ENCODE results near the gene ITSN1. TPM values are rescaled to one million over a fixed set of nuclear protein-coding genes. Genes with fewer than 3 reads are reported as not detected.
A peak's percentile ranks its signal among the peaks of the same experiment; 100 is the strongest.

The ITSN1 gene
- total and polyA plus RNA-seq, 12 donors: 20.0 to 60.5 (median 36.7) TPM

DNA sequence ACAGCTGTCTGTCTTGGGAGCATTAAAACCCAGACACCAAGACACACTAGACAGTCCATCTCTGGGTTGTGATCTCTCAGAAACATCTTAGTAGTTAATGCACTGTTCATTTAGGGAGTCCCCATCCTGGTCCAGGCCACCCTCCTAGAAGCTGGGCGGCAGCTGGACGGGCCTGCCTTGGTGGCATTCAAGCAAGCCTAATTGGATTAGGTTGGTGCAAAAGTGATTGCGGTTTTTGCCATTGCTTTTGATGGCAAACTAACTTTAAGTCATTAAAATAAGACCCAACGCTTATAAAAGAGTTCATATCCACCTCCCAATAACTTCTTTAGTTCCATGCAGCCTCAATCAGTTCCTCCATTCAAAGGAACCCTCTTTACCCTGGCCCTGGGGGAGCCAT is 251.6 kb downstream of the ITSN1 start:
- no peak overlapping the region for H3K4me3 ChIP-seq
- no peaks in the 10 kb centered on the region for H3K27me3 ChIP-seq
- no peak for DNase-seq
- TF ChIP-seq, protein P1, sequence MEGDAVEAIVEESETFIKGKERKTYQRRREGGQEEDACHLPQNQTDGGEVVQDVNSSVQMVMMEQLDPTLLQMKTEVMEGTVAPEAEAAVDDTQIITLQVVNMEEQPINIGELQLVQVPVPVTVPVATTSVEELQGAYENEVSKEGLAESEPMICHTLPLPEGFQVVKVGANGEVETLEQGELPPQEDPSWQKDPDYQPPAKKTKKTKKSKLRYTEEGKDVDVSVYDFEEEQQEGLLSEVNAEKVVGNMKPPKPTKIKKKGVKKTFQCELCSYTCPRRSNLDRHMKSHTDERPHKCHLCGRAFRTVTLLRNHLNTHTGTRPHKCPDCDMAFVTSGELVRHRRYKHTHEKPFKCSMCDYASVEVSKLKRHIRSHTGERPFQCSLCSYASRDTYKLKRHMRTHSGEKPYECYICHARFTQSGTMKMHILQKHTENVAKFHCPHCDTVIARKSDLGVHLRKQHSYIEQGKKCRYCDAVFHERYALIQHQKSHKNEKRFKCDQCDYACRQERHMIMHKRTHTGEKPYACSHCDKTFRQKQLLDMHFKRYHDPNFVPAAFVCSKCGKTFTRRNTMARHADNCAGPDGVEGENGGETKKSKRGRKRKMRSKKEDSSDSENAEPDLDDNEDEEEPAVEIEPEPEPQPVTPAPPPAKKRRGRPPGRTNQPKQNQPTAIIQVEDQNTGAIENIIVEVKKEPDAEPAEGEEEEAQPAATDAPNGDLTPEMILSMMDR (IDR thresholded peaks at IDR 0.05): no peak
- TF ChIP-seq POLR2A (IDR thresholded peaks at IDR 0.05): no peak
- intact Hi-C loops (cut with DNase I): loop anchor here (5.0 to 10.0 kb wide), 3 partner anchors 69 to 249 kb away; partner anchors contain the start of genes CRYZL1 (in 1 of the 2) and ITSN1 (in 1 of the 2)
- 85 to 94% (median 86%) methylated on average over 4 of the region's 4 CpGs for WGBS, 4 donors
- no peak overlapping the region for H3K27ac ChIP-seq
- H3K4me1 ChIP-seq (replicated peaks in 1 of 2): peaks cover 8 to 13% of the 10 kb centered on the region in 2 donors
- no peaks in the 10 kb centered on the region for H3K9me3 ChIP-seq (replicated peaks in 1 of 3)
- H3K36me3 ChIP-seq (replicated peaks in 1 of 2): no peaks in the 10 kb centered on the region

GRCh38 chr21:33894736-33895288 is 252.5 kb downstream of the ITSN1 start:
- Histone ChIP-seq H3K27ac (no peak overlapping the region), H3K36me3 (replicated peaks in 1 of 2) (no peaks in the 10 kb centered on the region), H3K4me1 (replicated peaks in 1 of 2) (peaks cover 8 to 16% of the 10 kb centered on the region in 2 donors), H3K4me3 (peak overlapping the region in 2 of 4 donors; percentile 5 to 58), H3K27me3 (no peaks in the 10 kb centered on the region), H3K9me3 (replicated peaks in 1 of 3) (no peaks in the 10 kb centered on the region)
- peak; percentile 74 to 92 (median 86) for DNase-seq
- intact Hi-C loops (cut with DNase I): loop anchor here (5.0 to 10.0 kb wide), 3 partner anchors 70 to 250 kb away; partner anchors contain the start of genes CRYZL1 (in 1 of the 2) and ITSN1 (in 1 of the 2)
- WGBS, 4 donors: 0 to 4% (median 3%) methylated on average over 12 to 20 of the region's 20 CpGs
- TF ChIP-seq, protein P1 (IDR thresholded peaks at IDR 0.05): peak; percentile 59 to 86 (median 78)
- TF ChIP-seq POLR2A (IDR thresholded peaks at IDR 0.05): no peak

DNA sequence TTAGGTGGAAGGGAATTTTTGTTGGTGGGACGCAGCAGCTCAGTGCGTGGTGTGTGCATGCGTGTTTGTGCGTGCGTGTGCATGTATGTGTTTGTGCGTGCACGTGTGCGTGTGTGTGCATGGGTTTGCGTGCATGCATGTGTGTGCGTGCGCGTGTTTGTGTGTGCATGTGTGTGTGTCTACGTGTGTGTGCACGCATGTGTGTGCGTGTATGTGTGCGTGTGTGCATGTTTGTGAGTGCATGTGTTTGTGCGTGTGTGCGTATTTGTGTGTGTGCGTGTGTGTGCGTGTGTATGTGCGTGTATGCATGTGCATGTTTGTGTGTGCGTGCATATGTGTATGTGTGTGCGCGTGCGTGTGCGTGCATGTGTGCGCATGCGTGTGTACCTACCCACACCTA is 253.1 kb downstream of the ITSN1 start:
- peak overlapping the region in 1 of 4 donors; percentile 58 for H3K4me3 ChIP-seq
- no peak for DNase-seq
- WGBS, 4 donors: 78 to 93% (median 84%) methylated on average over 28 of the region's 28 CpGs
- H3K9me3 ChIP-seq (replicated peaks in 1 of 3): no peaks in the 10 kb centered on the region
- TF ChIP-seq, protein P1 (IDR thresholded peaks at IDR 0.05): no peak
- TF ChIP-seq POLR2A (IDR thresholded peaks at IDR 0.05): no peak
- no peaks in the 10 kb centered on the region for H3K27me3 ChIP-seq
- H3K36me3 ChIP-seq (replicated peaks in 1 of 2): no peaks in the 10 kb centered on the region
- peaks cover 8 to 19% of the 10 kb centered on the region in 2 donors for H3K4me1 ChIP-seq (replicated peaks in 1 of 2)
- H3K27ac ChIP-seq: no peak overlapping the region
- intact Hi-C loops (cut with DNase I): loop anchor here in 1 of 2 donors (10.0 kb wide), 2 partner anchors 71 to 251 kb away; partner anchors contain the start of genes CRYZL1 and ITSN1

GRCh38 chr21:33896691-33897090 is 254.4 kb downstream of the ITSN1 start:
- TF ChIP-seq, protein P1 (IDR thresholded peaks at IDR 0.05): no peak
- no peak for TF ChIP-seq POLR2A (IDR thresholded peaks at IDR 0.05)
- H3K27me3 ChIP-seq: no peaks in the 10 kb centered on the region
- no peaks in the 10 kb centered on the region for H3K9me3 ChIP-seq (replicated peaks in 1 of 3)
- DNase-seq: no peak
- WGBS, 4 donors: 81 to 90% (median 86%) methylated on average over 6 of the region's 6 CpGs
- no peak overlapping the region for H3K4me3 ChIP-seq
- H3K4me1 ChIP-seq (replicated peaks in 1 of 2): peaks cover 8 to 19% of the 10 kb centered on the region in 2 donors
- intact Hi-C loops (cut with DNase I): loop anchor here in 1 of 2 donors (10.0 kb wide), 2 partner anchors 72 to 252 kb away; partner anchors contain the start of genes CRYZL1 and ITSN1
- H3K27ac ChIP-seq: no peak overlapping the region
- H3K36me3 ChIP-seq (replicated peaks in 1 of 2): no peaks in the 10 kb centered on the region
